ENCODE results near the gene SWI5. TPM values are rescaled to one million over a fixed set of nuclear protein-coding genes. Genes with fewer than 3 reads are reported as not detected.
"Not testable (repeated sequence)": the region's sequence is repeated elsewhere in the genome, so short reads cannot be mapped to it uniquely, and the experiment has no call there.

Gene SWI5
- total RNA-seq, 1 experiment from 2014 or later, result 54.0 TPM

GRCh38 chr9:128275198-128276007, 673 bp upstream of the SWI5 start, which contains the start of gene GOLGA2:
Gene GOLGA2 (minus strand): TSS chr9:128276007. CDS start chr9:128275976, 31 bp downstream.
- DNase-seq (ENCODE audit: extremely low read depth, low read depth), result no peak

GRCh38 chr9:128276574-128277270, 646 bp downstream of the SWI5 start:
- DNase-seq (ENCODE audit: extremely low read depth, low read depth), result no peak

- not testable (repeated sequence) for DNase-seq (ENCODE audit: extremely low read depth, low read depth)
Observed at GRCh38 chr9:128279088-128280073, 3.3 kb downstream of the SWI5 start.

GRCh38 chr9:128280084-128280622, 4.1 kb downstream of the SWI5 start:
- no peak for DNase-seq (ENCODE audit: extremely low read depth, low read depth)

- no peak for DNase-seq (ENCODE audit: extremely low read depth, low read depth)
Observed at GRCh38 chr9:128282500-128282899, 6.4 kb downstream of the SWI5 start.

GRCh38 chr9:128285033-128285784, 9.1 kb downstream of the SWI5 start:
- DNase-seq (ENCODE audit: extremely low read depth, low read depth), result no peak

GRCh38 chr9:128286440-128286839, 10.4 kb downstream of the SWI5 start:
- no peak for DNase-seq (ENCODE audit: extremely low read depth, low read depth)

GRCh38 chr9:128288273-128289004, 12.4 kb downstream of the SWI5 start:
- no peak for DNase-seq (ENCODE audit: extremely low read depth, low read depth)

GRCh38 chr9:128292009-128292408, 15.9 kb downstream of the SWI5 start:
- DNase-seq (ENCODE audit: extremely low read depth, low read depth), result no peak

GRCh38 chr9:128293091-128293490, 17.0 kb downstream of the SWI5 start:
- DNase-seq (ENCODE audit: extremely low read depth, low read depth), result no peak

GRCh38 chr9:128294142-128294541, 18.1 kb downstream of the SWI5 start:
- no peak for DNase-seq (ENCODE audit: extremely low read depth, low read depth)

- DNase-seq (ENCODE audit: extremely low read depth, low read depth), result no peak
Observed at GRCh38 chr9:128296340-128297220, 20.5 kb downstream of the SWI5 start.

GRCh38 chr9:128297221-128297773, 21.2 kb downstream of the SWI5 start:
- no peak for DNase-seq (ENCODE audit: extremely low read depth, low read depth)

GRCh38 chr9:128298535-128299482, 22.7 kb downstream of the SWI5 start:
- no peak for DNase-seq (ENCODE audit: extremely low read depth, low read depth)

- DNase-seq (ENCODE audit: extremely low read depth, low read depth), result no peak
Observed at GRCh38 chr9:128304136-128304970, 28.3 kb downstream of the SWI5 start.

- no peak for DNase-seq (ENCODE audit: extremely low read depth, low read depth)
Observed at GRCh38 chr9:128304971-128305288, 28.9 kb downstream of the SWI5 start.

Data from NCI-H460 (cell line).